ENCODE data around the gene ADCY10. TPM values are rescaled to one million over a fixed set of nuclear protein-coding genes. Genes with fewer than 3 reads are reported as not detected.

The ADCY10 gene
- total and polyA plus RNA-seq, 9 of the 15 experiments (the other 6 are each of a cell fraction or from before 2014, with no cell fraction given) = 0.08 to 0.86 (median 0.22) TPM

DNA sequence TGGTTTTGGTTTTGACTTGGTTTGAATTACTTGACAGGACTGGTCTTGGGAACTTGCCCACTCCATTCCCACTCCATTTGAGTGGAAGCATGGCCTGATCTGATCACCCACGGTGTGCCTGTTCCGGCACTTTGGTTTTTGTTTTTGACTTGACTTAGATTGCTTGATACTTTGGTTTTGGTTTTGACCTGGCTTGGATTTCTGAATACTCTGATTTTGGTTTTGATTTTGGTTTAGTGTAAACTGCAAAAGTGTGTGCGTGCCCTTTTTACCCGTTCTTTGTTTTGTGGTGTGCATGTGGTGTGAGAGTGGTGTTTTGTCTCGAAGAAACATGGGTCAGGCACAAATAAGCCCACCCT, 50.0 kb downstream of the ADCY10 start (continued):
- TF ChIP-seq, protein P1, sequence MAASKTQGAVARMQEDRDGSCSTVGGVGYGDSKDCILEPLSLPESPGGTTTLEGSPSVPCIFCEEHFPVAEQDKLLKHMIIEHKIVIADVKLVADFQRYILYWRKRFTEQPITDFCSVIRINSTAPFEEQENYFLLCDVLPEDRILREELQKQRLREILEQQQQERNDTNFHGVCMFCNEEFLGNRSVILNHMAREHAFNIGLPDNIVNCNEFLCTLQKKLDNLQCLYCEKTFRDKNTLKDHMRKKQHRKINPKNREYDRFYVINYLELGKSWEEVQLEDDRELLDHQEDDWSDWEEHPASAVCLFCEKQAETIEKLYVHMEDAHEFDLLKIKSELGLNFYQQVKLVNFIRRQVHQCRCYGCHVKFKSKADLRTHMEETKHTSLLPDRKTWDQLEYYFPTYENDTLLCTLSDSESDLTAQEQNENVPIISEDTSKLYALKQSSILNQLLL (CRISPR knock-in tag; IDR thresholded peaks at IDR 0.05; ENCODE audit: borderline replicate concordance) = no peak
- TF ChIP-seq LARP7 (IDR thresholded peaks at IDR 0.05) = 0 out of 2 replicates have a peak, but pooled peaks have one; percentile 24
- TF ChIP-seq PURB (CRISPR knock-in tag; IDR thresholded peaks at IDR 0.05; ENCODE audit: low read depth) = no peak
- TF ChIP-seq CTBP1 (IDR thresholded peaks at IDR 0.05; ENCODE audit: borderline replicate concordance) = no peak
- TF ChIP-seq ZNF699 (CRISPR knock-in tag; IDR thresholded peaks at IDR 0.05; ENCODE audit: insufficient replicate concordance) = no peak
- no peak for TF ChIP-seq RBFOX2 (IDR thresholded peaks at IDR 0.05; ENCODE audit: low read depth, low read length)
- TF ChIP-seq SRSF1 (IDR thresholded peaks at IDR 0.05; ENCODE audit: low read depth, low read length) = no peak
- no peak for TF ChIP-seq MEIS2 (IDR thresholded peaks at IDR 0.05; ENCODE audit: partially characterized antibody)
- TF ChIP-seq TAF1 (IDR thresholded peaks at IDR 0.05; ENCODE audit: control insufficient read depth, extremely low read depth, insufficient read depth, low read length, severe bottlenecking) = no peak
- TF ChIP-seq ZNF589 (CRISPR knock-in tag; IDR thresholded peaks at IDR 0.05; ENCODE audit: low read depth) = no peak
- no peak for TF ChIP-seq MAFF (IDR thresholded peaks at IDR 0.05; ENCODE audit: low read length)
- no peak for TF ChIP-seq MAZ (CRISPR knock-in tag; conservative IDR thresholded peaks at IDR 0.05 in 1 of 2, IDR thresholded peaks at IDR 0.05 in 1 of 2)
- TF ChIP-seq ZNF239 (CRISPR knock-in tag; IDR thresholded peaks at IDR 0.05) = no peak
- no peak for TF ChIP-seq NR2C1 (IDR thresholded peaks at IDR 0.05)
- no peak for TF ChIP-seq NR2C1 (tag; IDR thresholded peaks at IDR 0.05)
- TF ChIP-seq SNIP1 (IDR thresholded peaks at IDR 0.05; ENCODE audit: low read depth) = no peak
- no peak for TF ChIP-seq ZNF224 (CRISPR knock-in tag; IDR thresholded peaks at IDR 0.05)
- TF ChIP-seq DACH1 (IDR thresholded peaks at IDR 0.05; ENCODE audit: partially characterized antibody) = peak; percentile 89
- TF ChIP-seq NRF1 (conservative IDR thresholded peaks at IDR 0.05 in 1 of 2, IDR thresholded peaks at IDR 0.05 in 1 of 2) = no peak
- no peak for TF ChIP-seq TCF7L2 (IDR thresholded peaks at IDR 0.05; ENCODE audit: low read depth, low read length)
- TF ChIP-seq GTF2F1 (IDR thresholded peaks at IDR 0.05; ENCODE audit: low read depth, low read length) = no peak
- no peak for TF ChIP-seq NCOR1 (IDR thresholded peaks at IDR 0.05)
- no peak for TF ChIP-seq ZNF561 (CRISPR knock-in tag; conservative IDR thresholded peaks at IDR 0.05)
- no peak for TF ChIP-seq NELFE (IDR thresholded peaks at IDR 0.05; ENCODE audit: insufficient read depth, insufficient read length)
- TF ChIP-seq KDM1A (IDR thresholded peaks at IDR 0.05) = peak; percentile 100
- TF ChIP-seq CCAR2 (IDR thresholded peaks at IDR 0.05; ENCODE audit: low read depth, low read length) = no peak
- no peak for TF ChIP-seq ZNF354B (CRISPR knock-in tag; IDR thresholded peaks at IDR 0.05)
- TF ChIP-seq, protein P2, sequence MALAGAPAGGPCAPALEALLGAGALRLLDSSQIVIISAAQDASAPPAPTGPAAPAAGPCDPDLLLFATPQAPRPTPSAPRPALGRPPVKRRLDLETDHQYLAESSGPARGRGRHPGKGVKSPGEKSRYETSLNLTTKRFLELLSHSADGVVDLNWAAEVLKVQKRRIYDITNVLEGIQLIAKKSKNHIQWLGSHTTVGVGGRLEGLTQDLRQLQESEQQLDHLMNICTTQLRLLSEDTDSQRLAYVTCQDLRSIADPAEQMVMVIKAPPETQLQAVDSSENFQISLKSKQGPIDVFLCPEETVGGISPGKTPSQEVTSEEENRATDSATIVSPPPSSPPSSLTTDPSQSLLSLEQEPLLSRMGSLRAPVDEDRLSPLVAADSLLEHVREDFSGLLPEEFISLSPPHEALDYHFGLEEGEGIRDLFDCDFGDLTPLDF (CRISPR knock-in tag; IDR thresholded peaks at IDR 0.05) = peak; percentile 35; the same call in 1 of the 2 replicates
- peak; percentile 79 to 100; a peak in 3 of 4 replicates for TF ChIP-seq HDAC1 (IDR thresholded peaks at IDR 0.05)
- TF ChIP-seq HNRNPL (IDR thresholded peaks at IDR 0.05; ENCODE audit: low read depth, low read length) = no peak
